GM18505 (cell line): ENCODE results near the gene SEPTIN11.
A peak's percentile ranks its signal among the peaks of the same experiment; 100 is the strongest.

ENCODE experiments used
- ATAC-seq: cut with Tn5 transposase; IDR thresholded peaks from one replicate; pipeline ENCODE4 v1.9.1; 2021; ENCODE audit not compliant: unreplicated experiment
- POLR2A ChIP-seq: IDR thresholded peaks from 4 replicates; pipeline ENCODE4 v1.6.1; 2011; ENCODE audit warnings: borderline replicate concordance; ENCODE audit not compliant: insufficient read depth, insufficient read length; ENCODE audit errors: extremely low read depth

SEPTIN11 gene

DNA sequence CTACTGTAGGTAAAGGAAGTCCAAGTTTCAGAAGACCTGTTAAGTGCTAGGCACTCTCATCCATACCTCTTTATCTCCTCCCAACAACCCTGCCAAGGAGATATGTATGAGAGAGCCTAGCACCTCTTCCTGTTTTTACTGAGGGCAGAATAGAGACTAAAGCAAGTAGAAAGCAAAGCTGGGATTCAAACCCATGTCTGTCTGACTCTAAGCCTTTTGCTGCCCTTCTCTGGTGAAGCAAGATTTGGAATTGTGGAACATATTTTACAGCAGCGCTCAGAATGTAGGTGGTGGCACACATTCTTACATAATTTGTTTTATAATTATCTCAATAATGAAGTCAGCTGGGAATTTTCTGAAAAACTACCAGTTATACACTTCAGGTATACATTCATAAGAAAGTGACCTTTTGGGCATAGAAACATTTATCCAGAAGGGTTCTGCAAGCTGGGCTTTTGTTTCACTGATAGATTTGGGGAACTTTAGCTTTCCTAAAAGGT is 41.7 kb downstream of the SEPTIN11 start:
- TF ChIP-seq POLR2A, result no peak
- ATAC-seq, result no peak

DNA sequence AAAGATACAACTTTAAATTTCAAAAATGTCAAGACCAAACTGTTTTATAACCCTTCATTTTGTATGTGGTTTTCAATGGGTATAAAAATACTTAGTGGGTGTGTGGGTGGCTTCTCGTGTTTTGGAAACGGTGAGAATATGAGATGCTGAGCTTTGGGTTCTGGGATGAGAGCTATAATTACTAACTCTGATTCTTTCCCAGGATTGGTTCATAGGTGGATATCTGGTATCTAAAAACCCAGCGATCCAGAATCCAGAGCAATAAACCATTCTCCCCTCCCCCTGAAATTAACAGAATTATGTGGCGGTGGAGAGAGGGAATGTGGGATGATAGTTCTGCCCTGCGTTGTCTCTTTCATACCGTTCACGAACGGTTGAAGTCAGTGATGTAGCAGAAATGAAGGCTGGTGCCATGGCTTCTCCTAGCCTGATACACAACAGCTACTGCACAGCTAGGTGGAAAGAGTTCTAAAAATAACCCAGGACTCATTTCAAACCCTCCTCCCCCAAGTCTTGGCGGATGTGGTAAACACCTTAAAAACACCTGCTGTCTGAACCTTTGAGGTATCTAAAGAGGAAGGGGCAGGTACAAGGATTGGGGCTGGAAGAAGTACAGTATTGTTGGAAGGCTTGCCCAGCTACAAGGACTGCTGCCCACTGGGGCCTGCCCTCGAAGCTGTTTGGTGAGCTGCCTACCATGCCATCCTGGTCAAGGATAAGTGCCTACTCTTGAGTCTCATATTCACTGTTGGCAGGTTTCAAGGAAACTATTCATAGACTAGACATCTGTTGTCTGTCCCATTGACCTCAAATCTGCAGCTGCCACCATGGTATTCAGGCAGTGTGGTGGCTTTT is 44.5 kb downstream of the SEPTIN11 start:
- TF ChIP-seq POLR2A, result no peak
- ATAC-seq, result peak; percentile 85

DNA sequence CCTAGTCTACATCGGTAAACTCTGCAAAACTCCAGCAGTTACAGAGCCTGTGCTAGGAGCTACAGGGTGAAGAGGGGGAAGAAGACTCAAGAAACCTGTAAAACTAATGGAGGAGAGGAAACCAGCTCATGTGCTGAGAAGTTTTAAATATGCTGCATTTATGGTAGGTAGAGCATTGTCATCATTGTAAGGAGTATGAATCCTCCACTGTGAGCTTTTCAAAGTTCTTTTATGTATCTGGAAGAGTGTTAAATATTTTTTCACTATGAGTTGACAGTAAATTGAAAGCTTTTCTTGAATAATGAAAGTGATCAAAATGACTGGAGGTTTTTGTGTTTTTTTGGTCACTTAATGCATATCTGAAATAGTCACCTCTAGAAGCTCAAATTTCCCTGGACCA is 46.2 kb downstream of the SEPTIN11 start:
- no peak for TF ChIP-seq POLR2A
- no peak for ATAC-seq

DNA sequence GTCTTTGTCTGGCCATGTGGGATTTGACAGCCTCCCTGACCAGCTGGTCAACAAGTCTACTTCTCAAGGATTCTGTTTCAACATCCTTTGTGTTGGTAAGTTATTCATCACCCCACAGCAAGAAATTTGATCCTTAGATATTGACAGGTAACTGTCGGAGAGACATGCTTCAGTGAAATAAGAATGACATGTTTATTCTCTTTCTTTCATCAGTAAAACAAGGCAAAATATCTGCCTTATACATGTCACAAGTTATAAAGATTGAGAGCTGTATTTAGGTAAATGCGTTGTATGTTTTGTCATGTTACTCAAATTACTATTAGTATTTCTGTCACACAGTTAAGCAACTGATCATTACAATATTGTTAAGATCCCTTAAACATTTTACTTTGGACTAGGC is 46.9 kb downstream of the SEPTIN11 start:
- TF ChIP-seq POLR2A, result no peak
- no peak for ATAC-seq

DNA sequence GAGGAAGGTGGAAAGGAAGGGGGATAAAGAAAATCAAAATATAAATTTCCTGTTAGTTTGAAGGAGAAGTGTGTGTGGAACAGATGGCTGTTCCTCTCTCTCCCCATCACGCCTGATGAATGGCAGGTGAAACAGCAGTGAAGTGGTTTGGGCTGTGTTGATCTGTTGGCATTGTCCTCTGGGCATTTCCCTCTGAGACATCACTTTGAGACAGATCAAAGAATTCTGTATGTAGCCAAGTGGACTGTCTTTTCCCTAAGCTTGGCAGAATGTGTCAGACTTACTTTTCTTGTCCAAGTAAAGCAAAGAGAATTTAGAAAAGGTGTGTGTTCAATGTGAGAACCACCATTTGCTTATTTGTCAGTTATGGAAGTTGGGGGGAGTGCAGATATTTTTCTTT is 47.5 kb downstream of the SEPTIN11 start:
- no peak for ATAC-seq
- TF ChIP-seq POLR2A, result no peak

DNA sequence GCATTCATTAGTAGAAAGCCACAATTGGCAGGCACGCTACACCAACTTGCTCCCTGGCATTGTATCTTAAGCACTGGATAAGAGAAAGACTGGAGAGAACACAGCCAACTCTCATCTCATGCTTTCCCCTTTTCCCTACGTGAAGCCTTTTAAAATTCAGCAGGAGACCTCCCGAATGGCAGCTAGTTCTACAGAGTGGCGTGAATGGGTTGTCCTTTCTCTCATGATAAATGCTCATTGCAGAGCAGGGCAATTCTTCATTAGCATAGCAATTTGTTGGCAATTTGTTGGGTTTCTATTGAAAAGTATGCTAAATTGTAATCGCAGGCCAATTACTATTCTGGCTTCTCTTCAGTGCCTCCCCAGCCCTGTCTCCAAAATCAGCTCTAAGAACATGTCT is 48.0 kb downstream of the SEPTIN11 start:
- no peak for ATAC-seq
- TF ChIP-seq POLR2A, result no peak

DNA sequence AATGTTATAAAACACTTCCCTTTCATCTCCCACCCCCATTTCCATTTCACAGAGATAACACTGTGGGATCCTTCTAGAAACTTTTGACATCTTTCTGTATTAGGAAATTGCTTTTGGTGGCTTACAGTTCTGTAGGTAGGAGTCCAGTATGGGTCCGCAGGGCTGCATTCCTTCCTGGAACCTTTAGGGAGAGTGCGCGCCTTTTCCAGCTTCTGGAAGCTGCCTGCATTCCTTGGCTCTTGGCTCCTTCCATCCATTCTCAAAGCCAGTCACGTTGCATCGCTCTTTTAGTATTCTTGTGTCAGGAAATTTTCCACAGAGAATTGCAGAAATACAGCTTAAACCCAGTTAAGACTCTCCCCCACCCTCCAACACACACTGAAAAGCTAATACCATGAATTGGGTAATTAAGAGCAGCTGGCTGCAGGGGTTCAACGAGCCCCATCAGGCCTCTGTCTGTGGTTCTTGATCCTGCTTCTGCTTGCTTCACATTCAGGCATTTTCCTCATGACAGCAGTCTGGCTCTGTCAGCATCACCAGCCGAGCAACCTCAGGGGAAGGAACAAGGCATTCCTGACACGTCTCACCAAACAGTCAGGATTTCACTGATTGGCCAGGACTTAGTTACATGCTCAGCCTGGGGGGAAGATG is 48.8 kb downstream of the SEPTIN11 start:
- no peak for TF ChIP-seq POLR2A
- ATAC-seq, result no peak
